Parathyroid adenoma (tissue), 2 donors: ENCODE measurements around the gene ADGRL3.

Experiments used
- H2AFZ ChIP-seq: fragments of 300-600 bp; sonication (generic); one replicate; pipeline ENCODE4 v1.7.0; 2017; ENCODE audit warnings: antibody characterized with exemption, mild to moderate bottlenecking
- H3K27ac ChIP-seq: fragments of 300-600 bp; sonication (generic); one replicate; pipeline ENCODE4 v1.7.0; 2017
- H3K27me3 ChIP-seq: fragments of 300-600 bp; sonication (generic); one replicate; pipeline ENCODE4 v1.7.0; 2017; ENCODE audit warnings: low read length; ENCODE audit not compliant: control insufficient read depth, insufficient read depth
- H3K36me3 ChIP-seq: fragments of 300-600 bp; sonication (generic); one replicate; pipeline ENCODE4 v1.7.0; 2017; ENCODE audit warnings: low read length; ENCODE audit not compliant: control insufficient read depth, insufficient read depth
- H3K4me1 ChIP-seq: fragments of 300-600 bp; sonication (generic); one replicate; pipeline ENCODE4 v1.7.0; 2017; ENCODE audit warnings: control low read depth
- H3K4me2 ChIP-seq: fragments of 300-600 bp; sonication (generic); one replicate; pipeline ENCODE4 v1.7.0; 2017; ENCODE audit warnings: low read length
- H3K4me3 ChIP-seq: fragments of 300-600 bp; sonication (generic); one replicate; pipeline ENCODE4 v1.7.0; 2017; ENCODE audit warnings: low read depth, low read length
- H3K79me2 ChIP-seq: fragments of 300-600 bp; sonication (generic); one replicate; pipeline ENCODE4 v1.7.0; 2017; ENCODE audit warnings: control low read depth
- H3K9ac ChIP-seq: fragments of 300-600 bp; sonication (generic); one replicate; pipeline ENCODE4 v1.7.0; 2017; ENCODE audit warnings: mild to moderate bottlenecking
- H3K9me3 ChIP-seq: fragments of 300-600 bp; sonication (generic); one replicate; pipeline ENCODE4 v1.7.0; 2017; ENCODE audit warnings: low read length; ENCODE audit not compliant: control insufficient read depth
- TF ChIP-seq, protein P1 (sequence below): fragments of 300-600 bp; sonication (generic); IDR thresholded peaks from one replicate; pipeline ENCODE4 v1.7.0; 2017; ENCODE audit warnings: antibody characterized with exemption, mild to moderate bottlenecking
- donor health status: primary hyperparathyroidism.

The ADGRL3 gene

DNA sequence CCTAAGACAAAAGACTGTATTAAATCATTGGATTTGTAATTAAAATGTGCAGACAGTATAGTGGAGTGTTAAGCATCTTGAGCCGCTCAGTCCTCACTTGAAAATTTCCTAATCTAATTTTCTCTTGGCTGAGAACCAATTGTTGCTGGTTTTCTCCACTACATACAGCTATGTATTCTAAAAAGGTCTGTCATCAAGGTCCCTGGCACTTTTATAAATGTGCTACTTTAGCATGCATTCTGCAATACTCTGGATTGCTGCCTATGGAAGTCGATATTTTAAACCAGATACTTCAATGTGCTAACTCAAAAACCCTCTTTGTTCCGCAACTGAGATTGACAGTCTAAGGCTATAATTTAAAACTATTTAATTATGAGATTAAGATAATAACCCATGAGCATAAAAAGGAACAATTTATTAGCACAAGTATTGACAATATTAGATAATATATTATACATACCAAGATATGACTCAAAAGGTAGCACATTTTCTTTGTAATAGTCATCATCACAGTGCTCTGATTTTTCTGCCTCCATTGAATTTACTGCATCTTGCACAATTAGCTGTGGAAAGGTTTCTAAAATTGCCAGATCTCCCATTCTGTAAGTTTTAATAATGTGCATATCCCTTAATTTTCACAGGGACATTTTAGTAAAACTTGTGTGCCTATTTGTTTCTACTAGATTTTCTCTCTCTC, 815.1 kb downstream of the ADGRL3 start:
- no peak overlapping the region for H3K4me3 ChIP-seq
- H3K27ac ChIP-seq, result no peak overlapping the region
- H3K9ac ChIP-seq, result no peak overlapping the region
- no peaks in the 10 kb centered on the region for H3K9me3 ChIP-seq
- no peaks in the 10 kb centered on the region for H3K36me3 ChIP-seq
- H3K4me1 ChIP-seq, result no peaks in the 10 kb centered on the region
- H3K79me2 ChIP-seq, result no peaks in the 10 kb centered on the region
- no peaks in the 10 kb centered on the region for H3K27me3 ChIP-seq
- no peak overlapping the region for H2AFZ ChIP-seq
- H3K4me2 ChIP-seq, result no peak overlapping the region
- TF ChIP-seq, protein P1, sequence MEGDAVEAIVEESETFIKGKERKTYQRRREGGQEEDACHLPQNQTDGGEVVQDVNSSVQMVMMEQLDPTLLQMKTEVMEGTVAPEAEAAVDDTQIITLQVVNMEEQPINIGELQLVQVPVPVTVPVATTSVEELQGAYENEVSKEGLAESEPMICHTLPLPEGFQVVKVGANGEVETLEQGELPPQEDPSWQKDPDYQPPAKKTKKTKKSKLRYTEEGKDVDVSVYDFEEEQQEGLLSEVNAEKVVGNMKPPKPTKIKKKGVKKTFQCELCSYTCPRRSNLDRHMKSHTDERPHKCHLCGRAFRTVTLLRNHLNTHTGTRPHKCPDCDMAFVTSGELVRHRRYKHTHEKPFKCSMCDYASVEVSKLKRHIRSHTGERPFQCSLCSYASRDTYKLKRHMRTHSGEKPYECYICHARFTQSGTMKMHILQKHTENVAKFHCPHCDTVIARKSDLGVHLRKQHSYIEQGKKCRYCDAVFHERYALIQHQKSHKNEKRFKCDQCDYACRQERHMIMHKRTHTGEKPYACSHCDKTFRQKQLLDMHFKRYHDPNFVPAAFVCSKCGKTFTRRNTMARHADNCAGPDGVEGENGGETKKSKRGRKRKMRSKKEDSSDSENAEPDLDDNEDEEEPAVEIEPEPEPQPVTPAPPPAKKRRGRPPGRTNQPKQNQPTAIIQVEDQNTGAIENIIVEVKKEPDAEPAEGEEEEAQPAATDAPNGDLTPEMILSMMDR, result no peak

DNA sequence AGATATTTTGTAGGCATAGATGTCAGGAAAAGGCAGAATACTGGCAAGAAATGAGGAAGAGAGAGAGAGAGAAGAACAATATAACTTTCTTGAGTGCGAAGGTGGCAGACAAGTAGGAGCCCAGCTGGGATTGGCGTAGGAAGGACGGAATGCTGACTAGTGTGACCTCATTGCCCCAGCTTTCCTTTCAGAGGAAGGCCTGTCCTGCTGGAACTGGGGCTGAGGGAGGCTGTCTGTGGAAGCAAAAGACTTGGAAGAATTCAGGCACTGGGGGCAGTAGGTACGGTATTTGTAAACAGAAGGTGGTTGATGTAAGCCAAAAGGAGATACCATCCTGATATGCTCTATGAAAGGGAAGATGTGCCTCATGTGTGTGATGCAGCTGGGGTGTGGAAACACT, 818.4 kb downstream of the ADGRL3 start:
- TF ChIP-seq, protein P1, result no peak
- no peaks in the 10 kb centered on the region for H3K4me1 ChIP-seq
- no peaks in the 10 kb centered on the region for H3K9me3 ChIP-seq
- no peak overlapping the region for H3K9ac ChIP-seq
- H3K27me3 ChIP-seq, result no peaks in the 10 kb centered on the region
- H2AFZ ChIP-seq, result no peak overlapping the region
- no peak overlapping the region for H3K27ac ChIP-seq
- no peaks in the 10 kb centered on the region for H3K79me2 ChIP-seq
- no peak overlapping the region for H3K4me3 ChIP-seq
- no peak overlapping the region for H3K4me2 ChIP-seq
- H3K36me3 ChIP-seq, result no peaks in the 10 kb centered on the region

DNA sequence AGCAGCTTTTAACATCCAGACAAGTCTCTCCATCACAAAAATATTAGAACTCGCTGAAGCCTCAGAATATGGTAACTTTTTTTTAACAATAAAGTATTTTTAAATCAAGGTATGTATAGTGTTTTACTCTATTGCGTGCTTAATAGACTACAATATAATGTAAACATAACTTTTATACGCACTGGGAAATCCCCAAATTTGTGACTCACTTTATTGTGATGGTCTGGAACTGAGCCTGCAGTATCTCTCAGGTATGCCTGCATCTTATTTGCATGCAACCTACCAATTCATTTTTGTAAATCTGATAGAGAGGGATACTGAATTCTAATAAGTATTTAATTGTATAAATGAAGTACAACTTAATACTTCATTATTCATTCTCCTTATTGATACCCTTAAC, 823.5 kb downstream of the ADGRL3 start:
- Histone ChIP-seq H3K79me2 (no peaks in the 10 kb centered on the region), H3K4me1 (no peaks in the 10 kb centered on the region), H3K36me3 (no peaks in the 10 kb centered on the region), H3K9me3 (no peaks in the 10 kb centered on the region), H3K4me3 (no peak overlapping the region), H3K27me3 (no peaks in the 10 kb centered on the region), H3K9ac (no peak overlapping the region), H3K4me2 (no peak overlapping the region), H2AFZ (no peak overlapping the region), H3K27ac (no peak overlapping the region)
- TF ChIP-seq, protein P1, result no peak

DNA sequence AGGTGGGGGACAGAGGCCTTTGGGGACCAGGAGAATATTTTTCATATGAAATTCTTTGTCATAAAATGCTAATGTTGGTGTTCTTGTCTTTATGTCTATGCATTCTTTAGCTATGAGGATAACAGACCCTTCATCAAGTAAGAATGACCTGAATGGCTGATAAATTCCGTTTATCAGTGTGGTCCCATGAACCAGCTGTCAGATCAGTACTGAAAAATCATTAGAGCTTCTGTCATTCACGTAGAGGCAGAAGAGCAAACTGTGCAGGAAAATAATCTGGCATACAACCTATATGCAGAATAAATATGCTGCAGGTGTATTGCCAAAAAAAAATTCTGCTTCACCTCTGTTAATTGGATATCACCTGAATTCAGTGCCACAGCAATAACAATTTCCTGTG, 828.6 kb downstream of the ADGRL3 start:
- Histone ChIP-seq H3K4me3 (no peak overlapping the region), H3K27ac (no peak overlapping the region)
- TF ChIP-seq, protein P1, result no peak

DNA sequence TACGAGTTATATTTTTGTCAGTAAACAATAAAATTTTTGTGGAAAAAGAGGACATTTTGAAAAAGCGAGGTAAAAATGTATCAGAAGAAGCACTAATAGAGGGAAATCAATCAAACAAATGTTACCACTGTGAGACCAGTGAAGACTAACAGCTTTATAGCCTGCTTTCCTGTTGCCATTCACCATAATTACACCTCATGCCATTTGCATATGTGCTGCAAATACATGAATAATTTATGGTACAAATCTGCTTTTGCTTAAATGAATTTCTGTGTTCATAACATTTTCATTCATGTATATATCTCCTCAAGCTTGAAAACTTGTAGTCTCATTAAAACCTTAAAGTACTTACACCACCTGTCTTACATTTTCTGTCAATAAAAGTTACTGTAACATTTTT, 830.8 kb downstream of the ADGRL3 start:
- Histone ChIP-seq H3K79me2 (no peaks in the 10 kb centered on the region), H3K4me1 (no peaks in the 10 kb centered on the region), H3K4me2 (no peak overlapping the region), H3K27me3 (no peaks in the 10 kb centered on the region), H2AFZ (no peak overlapping the region), H3K9ac (no peak overlapping the region), H3K9me3 (no peaks in the 10 kb centered on the region), H3K36me3 (no peaks in the 10 kb centered on the region), H3K4me3 (no peak overlapping the region), H3K27ac (no peak overlapping the region)
- TF ChIP-seq, protein P1, result no peak

More for the DNA sequence above, 828.6 kb downstream of the ADGRL3 start:
- no peak overlapping the region for H3K9ac ChIP-seq
- H3K9me3 ChIP-seq, result no peaks in the 10 kb centered on the region
- H3K4me2 ChIP-seq, result no peak overlapping the region
- no peaks in the 10 kb centered on the region for H3K36me3 ChIP-seq
- no peaks in the 10 kb centered on the region for H3K79me2 ChIP-seq
- H3K27me3 ChIP-seq, result no peaks in the 10 kb centered on the region
- H2AFZ ChIP-seq, result no peak overlapping the region
- no peaks in the 10 kb centered on the region for H3K4me1 ChIP-seq
